Right forelimb (tissue), 1 donor: Measurements from ENCODE around the gene RXRA.
A peak's percentile ranks its signal among the peaks of the same experiment; 100 is the strongest.
"Not testable (repeated sequence)": the region's sequence is repeated elsewhere in the genome, so short reads cannot be mapped to it uniquely, and the experiment has no call there.

Experiments used
- DNase-seq: peaks from one replicate; pipeline ENCODE4 v3.0.0-alpha.2; 2018

The RXRA gene

GRCh38 chr9:134294153-134295071, 31.8 kb upstream of the RXRA start:
- DNase-seq, result peak; percentile 74

GRCh38 chr9:134295101-134295745, 31.0 kb upstream of the RXRA start:
- no peak for DNase-seq

GRCh38 chr9:134295746-134296250, 30.5 kb upstream of the RXRA start:
- no peak for DNase-seq

- DNase-seq, result no peak
Observed at GRCh38 chr9:134296301-134297082, 29.8 kb upstream of the RXRA start.

GRCh38 chr9:134297083-134297410, 29.2 kb upstream of the RXRA start:
- no peak for DNase-seq

- no peak for DNase-seq
Observed at GRCh38 chr9:134297576-134297975, 28.7 kb upstream of the RXRA start.

- DNase-seq, result no peak
Observed at GRCh38 chr9:134298000-134298399, 28.3 kb upstream of the RXRA start.

- no peak for DNase-seq
Observed at GRCh38 chr9:134299068-134299467, 27.2 kb upstream of the RXRA start.

- DNase-seq, result no peak
Observed at GRCh38 chr9:134299883-134300282, 26.4 kb upstream of the RXRA start.

GRCh38 chr9:134301387-134302129, 24.7 kb upstream of the RXRA start:
- DNase-seq, result no peak

GRCh38 chr9:134302130-134302817, 24.0 kb upstream of the RXRA start:
- DNase-seq, result no peak

- DNase-seq, result no peak
Observed at GRCh38 chr9:134303601-134304000, 22.7 kb upstream of the RXRA start.

- DNase-seq, result peak; percentile 24
Observed at GRCh38 chr9:134304261-134304660, 22.0 kb upstream of the RXRA start.

- peak; percentile 18 for DNase-seq
Observed at GRCh38 chr9:134304690-134305089, 21.6 kb upstream of the RXRA start.

GRCh38 chr9:134305533-134305932, 20.7 kb upstream of the RXRA start:
- DNase-seq, result no peak

GRCh38 chr9:134306042-134306441, 20.2 kb upstream of the RXRA start:
- not testable (repeated sequence) for DNase-seq

GRCh38 chr9:134306636-134307600, 19.3 kb upstream of the RXRA start:
- peak; percentile 41 for DNase-seq

GRCh38 chr9:134307674-134308638, 18.3 kb upstream of the RXRA start:
- DNase-seq, result peak; percentile 34

- DNase-seq, result peak; percentile 34
Observed at GRCh38 chr9:134308639-134309220, 17.5 kb upstream of the RXRA start.
